Measurements from ENCODE around the gene SLC17A7.
A peak's percentile ranks its signal among the peaks of the same experiment; 100 is the strongest.

Gene SLC17A7

GRCh38 chr19:49451430-49452181 lies 10.3 kb upstream of the SLC17A7 start, which contains the start of gene PIH1D1 (continued):
- TF ChIP-seq ZNF837 (tag by site-specific recombination; IDR thresholded peaks at IDR 0.05) (no peak), PRDM1 (tag by site-specific recombination; IDR thresholded peaks at IDR 0.05) (no peak), ZSCAN30 (tag by site-specific recombination; IDR thresholded peaks at IDR 0.05) (0 out of 2 replicates have a peak, but pooled peaks have one; percentile 47), PRDM10 (tag by site-specific recombination; IDR thresholded peaks at IDR 0.05) (0 out of 2 replicates have a peak, but pooled peaks have one; percentile 15), PBX3 (CRISPR knock-in tag; IDR thresholded peaks at IDR 0.05) (no peak), ZNF112 (tag by site-specific recombination; IDR thresholded peaks at IDR 0.05) (no peak), ZNF580 (tag by site-specific recombination; IDR thresholded peaks at IDR 0.05) (peak; percentile 98)

- peaks cover 17 to 45% of the 10 kb centered on the region in 2 experiments for H3K36me3 ChIP-seq (ENCODE audit: control insufficient read depth in 2 of 2, insufficient read depth in 1 of 2, low read length in 2 of 2)
- peak overlapping the region; percentile 69 for H3K4me3 ChIP-seq (ENCODE audit: low read depth, low read length)
- POLR2A ChIA-PET: interaction anchor here (1.6 kb wide), 1 partner anchor 42 kb away, joined by 4 read pairs; no protein-coding TSS in a partner anchor
- H3K4me1 ChIP-seq (ENCODE audit: control insufficient read depth, insufficient read depth, low read length): 0 out of 2 replicates have a peak, but pooled peaks cover 6% of the 10 kb centered on the region
- H3K27ac ChIP-seq (ENCODE audit: extremely low read depth, low read depth, low read length): peak overlapping the region; percentile 53
- no peaks in the 10 kb centered on the region for H3K9me3 ChIP-seq (ENCODE audit: control insufficient read depth, insufficient read depth, low read depth, low read length)
- 0 out of 2 replicates have a peak, but pooled peaks have one; percentile 10 for TF ChIP-seq ZBTB21 (tag by site-specific recombination; IDR thresholded peaks at IDR 0.05)
- TF ChIP-seq ZFHX2 (tag by site-specific recombination; conservative IDR thresholded peaks at IDR 0.05): peak; percentile 57
- no peak for TF ChIP-seq ZNF354C (tag by site-specific recombination; IDR thresholded peaks at IDR 0.05; ENCODE audit: borderline replicate concordance, low read depth)
- no peak for TF ChIP-seq ZNF677 (tag by site-specific recombination; IDR thresholded peaks at IDR 0.05)
- no peak for TF ChIP-seq ZNF830 (tag by site-specific recombination; IDR thresholded peaks at IDR 0.05; ENCODE audit: low read depth)
- TF ChIP-seq EGR2 (tag by site-specific recombination; IDR thresholded peaks at IDR 0.05; ENCODE audit: low read depth): peak; percentile 69
- CTCF ChIA-PET: interaction anchor here (0.9 to 2.5 kb wide), 2 partner anchors 58 to 282 kb away, joined by 3 to 16 read pairs; no protein-coding TSS in a partner anchor
Measured at GRCh38 chr19:49450405-49450804, 9.1 kb upstream of the SLC17A7 start.

- ChIA-PET CTCF (interaction anchor here (0.6 to 1.3 kb wide), 7 partner anchors 25 to 223 kb away, joined by 3 to 6 read pairs (median 4); no protein-coding TSS in a partner anchor), POLR2A (interaction anchor here (1.0 kb wide), 1 partner anchor 45 kb away, joined by 3 read pairs; no protein-coding TSS in a partner anchor)
- no peaks in the 10 kb centered on the region for H3K9me3 ChIP-seq (ENCODE audit: control insufficient read depth, insufficient read depth, low read depth, low read length)
- H3K4me3 ChIP-seq (ENCODE audit: low read depth, low read length): no peak overlapping the region
- TF ChIP-seq ZNF341 (tag by site-specific recombination; IDR thresholded peaks at IDR 0.05; ENCODE audit: low read depth): peak; percentile 54
- no peak for TF ChIP-seq ZNF785 (tag by site-specific recombination; IDR thresholded peaks at IDR 0.05)
- no peak for TF ChIP-seq ZNF580 (tag by site-specific recombination; IDR thresholded peaks at IDR 0.05)
- H3K27ac ChIP-seq (ENCODE audit: extremely low read depth, low read depth, low read length): no peak overlapping the region; the same call in 1 of the 2 replicates
- H3K4me1 ChIP-seq (ENCODE audit: control insufficient read depth, insufficient read depth, low read length): no peaks in the 10 kb centered on the region
- H3K36me3 ChIP-seq (ENCODE audit: control insufficient read depth in 2 of 2, insufficient read depth in 1 of 2, low read length in 2 of 2): peaks cover 17 to 45% of the 10 kb centered on the region in 2 experiments
Measured at GRCh38 chr19:49448432-49448786, 7.1 kb upstream of the SLC17A7 start.

All from HEK293 (cell line).